Prostate gland (tissue), 2 donors: ENCODE data around the gene POU6F2.

Source experiments
- CTCF ChIP-seq, 4 experiments: fragments of 200-600 bp in 2 of 4; fragments of 450-650 bp in 2 of 4; sonication (generic) in 2 of 4; IDR thresholded peaks; 1 replicate in 3 of 4; 2 replicates in 1 of 4; pipeline ENCODE4 v1.5.1; 2016 to 2019; ENCODE audit warnings: antibody characterized with exemption in 4 of 4, mild to moderate bottlenecking in 2 of 4, moderate library complexity in 2 of 4
- POLR2A ChIP-seq: fragments of 450-650 bp; IDR thresholded peaks from one replicate; pipeline ENCODE4 v1.6.1; 2016; ENCODE audit warnings: antibody characterized with exemption, mild to moderate bottlenecking

DNA sequence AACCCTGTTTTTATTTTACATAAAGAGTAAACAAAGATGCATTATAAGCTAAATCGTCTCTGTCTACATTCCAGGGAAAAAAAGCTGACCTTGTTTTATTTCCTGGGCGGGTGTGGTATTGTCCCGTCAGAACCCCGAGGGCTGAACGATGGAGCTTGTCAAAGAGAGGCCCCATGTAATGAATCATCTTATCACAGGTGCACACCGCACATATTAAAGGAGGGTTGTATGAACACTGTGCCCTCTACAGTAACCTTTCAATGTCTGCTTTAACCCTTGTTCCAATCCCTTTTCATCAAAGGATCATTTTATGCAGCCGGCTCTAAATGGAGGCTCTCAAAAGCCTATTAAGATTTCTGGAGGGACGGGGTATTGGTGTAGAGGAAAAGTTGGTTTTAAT, 430.0 kb downstream of the POU6F2 start:
- no peak for TF ChIP-seq CTCF (IDR thresholded peaks at IDR 0.05)
- no peak for TF ChIP-seq POLR2A
